Mesenchymal stem cell (in vitro differentiated cells and primary cell): ENCODE data around the gene SYNGR3.

Source experiments
- DNase-seq: peaks from one replicate; pipeline ENCODE4 v3.0.0-alpha.2; 2013
- H2AFZ ChIP-seq: one replicate; pipeline ENCODE4 v1.6.1; 2013; ENCODE audit warnings: low read depth, mild to moderate bottlenecking, control low read depth, inconsistent platforms, low read length, moderate library complexity
- H2AK5ac ChIP-seq: 2 replicates; pipeline ENCODE4 v1.6.1; 2013; ENCODE audit warnings: low read length, moderate library complexity, mild to moderate bottlenecking, inconsistent platforms; ENCODE audit not compliant: severe bottlenecking
- H2BK120ac ChIP-seq: one replicate; pipeline ENCODE4 v1.6.1; 2013; ENCODE audit warnings: low read depth, mild to moderate bottlenecking, inconsistent platforms, low read length, moderate library complexity
- H2BK12ac ChIP-seq, 2 experiments: one replicate each; pipeline ENCODE4 v1.6.1; 2013; ENCODE audit warnings: inconsistent platforms in 2 of 2, low read length in 2 of 2, mild to moderate bottlenecking in 2 of 2, moderate library complexity in 2 of 2, control low read depth in 1 of 2
- H2BK15ac ChIP-seq: one replicate; pipeline ENCODE4 v1.6.1; 2013; ENCODE audit warnings: mild to moderate bottlenecking, low read depth, inconsistent platforms; ENCODE audit not compliant: poor library complexity, severe bottlenecking
- H2BK5ac ChIP-seq: 2 replicates; pipeline ENCODE4 v1.6.1; 2013; ENCODE audit warnings: low read depth, mild to moderate bottlenecking, low read length, control low read depth, inconsistent platforms; ENCODE audit not compliant: poor library complexity, severe bottlenecking
- H3K14ac ChIP-seq, 2 experiments: one replicate each; pipeline ENCODE4 v1.6.1; 2013; ENCODE audit warnings: inconsistent platforms in 2 of 2, low read length in 2 of 2, control low read depth in 1 of 2, mild to moderate bottlenecking in 1 of 2, moderate library complexity in 1 of 2
- H3K18ac ChIP-seq, 2 experiments: one replicate each; pipeline ENCODE4 v1.6.1; 2013; ENCODE audit warnings: inconsistent platforms in 2 of 2, low read length in 2 of 2, control low read depth in 1 of 2, low read depth in 1 of 2, mild to moderate bottlenecking in 1 of 2
- H3K23ac ChIP-seq, 2 experiments: one replicate each; pipeline ENCODE4 v1.6.1; 2013; ENCODE audit warnings: inconsistent platforms in 2 of 2, low read length in 2 of 2, mild to moderate bottlenecking in 2 of 2, moderate library complexity in 2 of 2, control low read depth in 1 of 2
- H3K27ac ChIP-seq: 2 replicates; pipeline ENCODE4 v1.5.1; 2013; ENCODE audit warnings: mild to moderate bottlenecking, moderate library complexity, low read length, control low read depth, inconsistent platforms; ENCODE audit not compliant: poor library complexity, severe bottlenecking
- H3K27me3 ChIP-seq, 2 experiments: 2 replicates each; pipeline versions ENCODE4 v1.6.1 to v1.7.0; 2013; ENCODE audit warnings: low read length in 2 of 2, mild to moderate bottlenecking in 2 of 2, moderate library complexity in 2 of 2, control low read depth in 1 of 2, inconsistent platforms in 1 of 2; ENCODE audit not compliant: control insufficient read depth in 1 of 2, insufficient read depth in 1 of 2
- H3K36me3 ChIP-seq, 2 experiments: 2 replicates each; pipeline versions ENCODE4 v1.6.1 to v1.7.0; 2013; ENCODE audit warnings: low read length in 2 of 2, control low read depth in 1 of 2, inconsistent platforms in 1 of 2, low read depth in 1 of 2, mild to moderate bottlenecking in 1 of 2; ENCODE audit not compliant: insufficient read depth in 2 of 2, control insufficient read depth in 1 of 2
- H3K4ac ChIP-seq, 2 experiments: one replicate each; pipeline ENCODE4 v1.6.1; 2013; ENCODE audit warnings: inconsistent platforms in 2 of 2, low read length in 2 of 2, mild to moderate bottlenecking in 2 of 2, moderate library complexity in 2 of 2, control low read depth in 1 of 2, low read depth in 1 of 2
- H3K4me1 ChIP-seq: 2 replicates; pipeline ENCODE4 v1.6.1; 2013; ENCODE audit warnings: low read depth, low read length, control low read depth; ENCODE audit not compliant: control insufficient read depth, insufficient read depth
- H3K4me2 ChIP-seq: 2 replicates; pipeline ENCODE4 v1.6.1; 2013; ENCODE audit warnings: low read length, mild to moderate bottlenecking, inconsistent platforms; ENCODE audit not compliant: poor library complexity, severe bottlenecking
- H3K4me3 ChIP-seq, 2 experiments: 2 replicates each; pipeline versions ENCODE4 v1.5.1 to v1.7.0; 2013; ENCODE audit warnings: low read length in 2 of 2, mild to moderate bottlenecking in 2 of 2, control low read depth in 1 of 2, low read depth in 1 of 2; ENCODE audit not compliant: insufficient read depth in 1 of 2
- H3K79me1 ChIP-seq: replicated peaks from 2 replicates; pipeline ENCODE4 v1.6.1; 2013; ENCODE audit warnings: mild to moderate bottlenecking, control low read depth, low read length, inconsistent platforms; ENCODE audit not compliant: poor library complexity, severe bottlenecking
- H3K9ac ChIP-seq: 2 replicates; pipeline ENCODE4 v1.7.0; 2013; ENCODE audit warnings: mild to moderate bottlenecking, low read length, moderate library complexity
- H3K9me3 ChIP-seq: 2 replicates; pipeline ENCODE4 v1.7.0; 2013; ENCODE audit warnings: mild to moderate bottlenecking, low read length; ENCODE audit not compliant: control insufficient read depth
- H4K8ac ChIP-seq: one replicate; pipeline ENCODE4 v1.6.1; 2013; ENCODE audit warnings: inconsistent platforms, mild to moderate bottlenecking, low read length, moderate library complexity
- H4K91ac ChIP-seq: one replicate; pipeline ENCODE4 v1.6.1; 2013; ENCODE audit warnings: mild to moderate bottlenecking, low read length, inconsistent platforms
- WGBS: methylation state at CpG from one replicate; pipeline ENCODE4 v1.1.7; 2013; ENCODE audit warnings: mixed read lengths; 5-methylcytosine and 5-hydroxymethylcytosine counted together

The SYNGR3 gene

DNA sequence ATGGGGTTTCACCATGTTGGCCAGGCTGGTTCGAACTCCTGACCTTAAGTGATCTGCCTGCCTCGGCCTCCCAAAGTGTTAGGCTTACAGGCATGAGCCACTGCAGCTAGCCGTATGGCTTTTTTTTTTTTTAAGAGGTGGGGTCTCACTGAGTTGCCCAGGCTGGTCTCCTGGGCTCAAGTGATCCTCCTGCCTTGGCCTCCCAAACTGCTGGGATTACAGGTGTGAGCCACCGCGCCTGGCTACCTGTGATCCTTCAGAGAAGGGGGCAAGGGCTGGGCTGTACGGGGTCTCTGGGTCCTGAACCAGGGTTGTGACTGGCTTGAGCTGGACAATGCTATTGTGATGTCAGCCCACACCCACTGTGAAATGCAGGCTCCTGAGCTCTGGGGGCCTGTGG, 23.3 kb upstream of the SYNGR3 start, which contains the start of gene RNF151:
Gene RNF151 (plus strand): TSS at position 397 of the 400 bp plus-strand sequence. CDS start 26 bp downstream, outside the sequence.
- Histone ChIP-seq H2BK15ac (no peak within 1 kb of the TSS), H3K4me3 (peak within 1 kb of the TSS in 1 of 2 experiments; percentile 91), H4K8ac (no peak within 1 kb of the TSS), H3K27ac (no peak within 1 kb of the TSS), H3K4me1 (peaks cover 27% of the 10 kb centered on the region), H2AFZ (no peak within 1 kb of the TSS), H3K27me3 (no peaks in the 10 kb centered on the region), H3K4ac (peak within 1 kb of the TSS in 1 of 2 experiments; percentile 20), H3K36me3 (peaks cover 26 to 28% of the 10 kb centered on the region in 2 experiments), H4K91ac (no peak within 1 kb of the TSS), H2AK5ac (peak within 1 kb of the TSS; percentile 53), H3K9me3 (peaks cover 4% of the 10 kb centered on the region), H3K79me1 (peaks cover 10% of the 10 kb centered on the region), H2BK12ac (peak within 1 kb of the TSS in 1 of 2 experiments; percentile 12), H3K23ac (no peak within 1 kb of the TSS), H2BK5ac (no peak within 1 kb of the TSS), H3K14ac (no peak within 1 kb of the TSS), H3K9ac (peak within 1 kb of the TSS; percentile 97), H3K18ac (no peak within 1 kb of the TSS), H2BK120ac (no peak within 1 kb of the TSS), H3K4me2 (peak within 1 kb of the TSS; percentile 92)
- 98% methylated on average over 6 of the region's 6 CpGs for WGBS
- DNase-seq, result no peak

DNA sequence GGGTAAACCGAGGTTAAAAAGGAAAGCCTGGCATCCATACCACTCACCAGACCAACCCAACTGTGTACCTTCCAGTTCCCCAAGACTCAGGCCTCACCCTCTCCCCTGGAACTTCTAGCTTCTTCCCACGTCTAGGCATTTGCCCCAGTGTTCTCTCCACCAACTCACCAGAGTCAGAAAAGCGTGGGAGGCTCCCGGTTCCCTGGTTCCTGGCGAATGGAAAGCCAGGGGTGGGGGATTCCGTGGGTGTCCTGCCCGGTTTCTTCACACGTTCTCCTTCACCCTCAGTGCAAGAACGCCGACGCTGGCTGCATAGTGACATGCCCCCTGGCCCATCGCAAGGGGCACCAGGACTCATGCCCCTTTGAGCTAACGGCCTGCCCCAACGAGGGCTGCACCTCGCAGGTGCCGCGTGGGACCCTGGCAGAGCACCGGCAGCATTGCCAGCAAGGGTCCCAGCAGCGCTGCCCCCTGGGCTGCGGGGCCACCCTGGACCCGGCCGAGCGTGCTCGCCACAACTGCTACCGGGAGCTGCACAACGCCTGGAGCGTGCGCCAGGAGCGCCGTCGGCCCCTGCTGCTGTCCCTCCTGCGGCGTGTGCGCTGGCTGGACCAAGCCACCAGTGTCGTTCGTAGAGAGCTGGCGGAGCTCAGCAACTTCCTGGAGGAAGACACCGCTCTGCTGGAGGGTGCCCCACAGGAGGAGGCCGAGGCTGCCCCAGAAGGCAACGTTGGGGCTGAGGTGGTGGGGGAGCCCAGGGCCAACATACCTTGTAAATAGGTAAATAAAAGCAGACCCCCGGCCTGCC, 21.4 kb upstream of the SYNGR3 start:
- Histone ChIP-seq H3K9ac (no peak overlapping the region), H4K8ac (no peak overlapping the region), H3K23ac (no peak overlapping the region), H3K4me1 (peaks cover 21% of the 10 kb centered on the region), H2AK5ac (no peak overlapping the region), H3K4ac (peak overlapping the region in 1 of 2 experiments; percentile 46), H2BK12ac (no peak overlapping the region), H2BK15ac (no peak overlapping the region), H3K36me3 (peaks cover 8 to 11% of the 10 kb centered on the region in 2 experiments), H3K4me2 (no peak overlapping the region), H3K14ac (no peak overlapping the region), H3K27me3 (no peaks in the 10 kb centered on the region), H3K18ac (no peak overlapping the region), H3K79me1 (peaks cover 12% of the 10 kb centered on the region), H3K4me3 (no peak overlapping the region), H3K9me3 (peaks cover 4% of the 10 kb centered on the region), H2BK5ac (no peak overlapping the region), H3K27ac (no peak overlapping the region), H2BK120ac (no peak overlapping the region), H2AFZ (no peak overlapping the region), H4K91ac (no peak overlapping the region)
- WGBS, result 93% methylated on average over 41 of the region's 41 CpGs
- no peak for DNase-seq

DNA sequence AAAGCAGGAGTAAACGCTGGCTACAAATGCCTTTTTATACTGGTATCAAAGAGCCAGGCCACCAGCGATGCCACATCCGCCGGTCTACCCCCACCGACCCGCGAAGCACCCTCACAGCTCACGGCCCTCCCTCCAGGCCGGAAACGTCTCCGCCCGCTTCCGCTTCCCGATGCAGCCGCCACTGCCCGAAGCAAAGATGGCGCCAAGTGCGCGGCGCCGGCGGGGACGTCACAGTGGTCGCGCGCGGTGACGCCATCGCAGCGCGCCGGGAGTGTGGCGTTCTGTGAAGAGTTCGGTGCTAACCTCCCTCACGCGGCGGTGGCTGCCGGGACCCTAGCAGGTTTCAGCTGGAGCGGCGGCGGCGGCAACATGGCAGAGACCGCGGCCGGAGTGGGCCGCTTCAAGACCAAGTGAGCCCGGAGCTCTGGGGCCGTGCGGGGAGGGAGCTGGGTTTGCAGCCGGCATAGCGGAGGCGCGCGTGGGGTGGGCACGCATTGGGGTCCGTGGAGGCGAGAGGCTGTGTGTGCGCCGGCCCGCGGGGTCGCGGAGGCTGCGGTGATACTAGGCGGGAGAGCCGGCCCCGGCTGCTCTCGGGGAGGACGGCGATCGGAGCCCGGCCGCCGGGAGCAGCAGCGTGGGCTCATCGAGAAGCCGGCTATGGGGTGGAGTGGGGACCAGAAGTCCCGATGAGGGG, 17.8 kb upstream of the SYNGR3 start, which contains the start of gene TBL3:
Gene TBL3 (plus strand): TSS at position 258 of the 694 bp plus-strand sequence. CDS start 112 bp downstream, at position 370.
- Histone ChIP-seq H3K4me3 (peak within 1 kb of the TSS; percentile 91 to 97), H3K14ac (peak within 1 kb of the TSS in 1 of 2 experiments; percentile 44), H3K4me1 (peaks cover 23% of the 10 kb centered on the region), H3K9me3 (no peaks in the 10 kb centered on the region), H3K9ac (peak within 1 kb of the TSS; percentile 93), H3K4me2 (peak within 1 kb of the TSS; percentile 74), H2BK15ac (peak within 1 kb of the TSS; percentile 6), H3K18ac (peak within 1 kb of the TSS; percentile 81 to 90), H3K4ac (peak within 1 kb of the TSS; percentile 41 to 92), H3K23ac (peak within 1 kb of the TSS in 1 of 2 experiments; percentile 49), H2BK120ac (no peak within 1 kb of the TSS), H4K91ac (peak within 1 kb of the TSS; percentile 75), H2AFZ (peak within 1 kb of the TSS; percentile 84), H2BK12ac (no peak within 1 kb of the TSS), H3K79me1 (peaks cover 29% of the 10 kb centered on the region), H2AK5ac (peak within 1 kb of the TSS; percentile 3), H3K27me3 (no peaks in the 10 kb centered on the region), H3K27ac (peak within 1 kb of the TSS; percentile 86), H3K36me3 (peaks cover 28 to 38% of the 10 kb centered on the region in 2 experiments), H4K8ac (peak within 1 kb of the TSS; percentile 95), H2BK5ac (no peak within 1 kb of the TSS)
- DNase-seq, result peak; percentile 94
- WGBS, result under 1% methylated on average over 70 of the region's 78 CpGs

DNA sequence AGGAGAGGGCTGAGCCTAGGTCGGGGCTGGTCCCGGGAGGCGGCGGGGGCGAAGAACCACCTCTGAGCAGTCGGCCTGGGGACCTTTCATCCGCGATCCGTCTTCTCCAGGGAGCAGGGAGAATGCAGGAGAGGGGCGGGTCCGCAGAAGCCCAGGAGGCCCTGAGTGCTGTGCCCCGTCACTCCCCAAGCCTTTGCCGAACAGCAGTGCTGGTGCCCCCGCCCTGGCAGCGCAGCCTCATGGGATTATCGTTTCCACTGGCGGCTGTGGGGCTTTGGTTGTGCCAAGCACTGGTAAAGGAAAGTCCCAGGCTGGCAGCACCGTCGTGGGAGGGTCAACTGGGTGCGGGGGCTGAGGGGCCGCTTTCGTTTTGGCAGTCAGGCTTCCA, 17.3 kb upstream of the SYNGR3 start:
- peak overlapping the region; percentile 29 to 41 for H3K4ac ChIP-seq
- no peak overlapping the region for H2AFZ ChIP-seq
- peak overlapping the region; percentile 93 for H3K9ac ChIP-seq
- H2BK120ac ChIP-seq, result no peak overlapping the region
- no peaks in the 10 kb centered on the region for H3K9me3 ChIP-seq
- no peak overlapping the region for H2BK15ac ChIP-seq
- H3K18ac ChIP-seq, result no peak overlapping the region
- peak overlapping the region; percentile 91 to 97 for H3K4me3 ChIP-seq
- H2AK5ac ChIP-seq, result no peak overlapping the region
- peak overlapping the region; percentile 74 for H3K4me2 ChIP-seq
- no peaks in the 10 kb centered on the region for H3K27me3 ChIP-seq
- H3K23ac ChIP-seq, result no peak overlapping the region
- no peak overlapping the region for H3K27ac ChIP-seq
- H3K36me3 ChIP-seq, result peaks cover 32 to 39% of the 10 kb centered on the region in 2 experiments
- H2BK12ac ChIP-seq, result no peak overlapping the region
- H2BK5ac ChIP-seq, result no peak overlapping the region
- peaks cover 26% of the 10 kb centered on the region for H3K79me1 ChIP-seq
- peak; percentile 44 for DNase-seq
- no peak overlapping the region for H3K14ac ChIP-seq
- H4K8ac ChIP-seq, result no peak overlapping the region
- no peak overlapping the region for H4K91ac ChIP-seq
- peaks cover 21% of the 10 kb centered on the region for H3K4me1 ChIP-seq
- 11% methylated on average over 22 of the region's 22 CpGs for WGBS
